HepG2 (cell line): Measurements from ENCODE around the gene MSANTD2. TPM values are rescaled to one million over a fixed set of nuclear protein-coding genes. Genes with fewer than 3 reads are reported as not detected.

Experiments
- HDAC1 ChIP-seq: sonication (generic); formaldehyde crosslinking; IDR thresholded peaks from 2 replicates; pipeline ENCODE4 v1.5.1; 2020; ENCODE audit warnings: mild to moderate bottlenecking, missing genetic modification reagents
- HOXA5 ChIP-seq: sonication (generic); formaldehyde crosslinking; IDR thresholded peaks from 2 replicates; pipeline ENCODE4 v1.4.0; 2020; ENCODE audit warnings: missing genetic modification reagents
- SNAPC2 ChIP-seq: sonication (generic); formaldehyde crosslinking; IDR thresholded peaks from 2 replicates; pipeline ENCODE4 v1.8.1; 2022; ENCODE audit warnings: mild to moderate bottlenecking, missing genetic modification reagents
- TGIF2 ChIP-seq: IDR thresholded peaks from 2 replicates; pipeline ENCODE4 v1.6.1; 2016; ENCODE audit warnings: control low read depth, missing compliant biosample characterization
- ZFP36 ChIP-seq: fragments of 150-350 bp; IDR thresholded peaks from 2 replicates; pipeline ENCODE4 v1.6.1; 2018; ENCODE audit warnings: borderline replicate concordance, low read length, low read depth; ENCODE audit not compliant: partially characterized antibody
- ZMYM4 ChIP-seq: sonication (generic); formaldehyde crosslinking; IDR thresholded peaks from 2 replicates; pipeline ENCODE4 v1.8.1; 2023; ENCODE audit warnings: mild to moderate bottlenecking, missing genetic modification reagents
- ZNF235 ChIP-seq: sonication (generic); formaldehyde crosslinking; IDR thresholded peaks from 2 replicates; pipeline ENCODE4 v1.8.1; 2023; ENCODE audit warnings: mild to moderate bottlenecking, missing genetic modification reagents, borderline replicate concordance
- ZNF367 ChIP-seq: sonication (generic); formaldehyde crosslinking; IDR thresholded peaks from 2 replicates; pipeline ENCODE4 v1.4.0; 2020; ENCODE audit warnings: missing genetic modification reagents, borderline replicate concordance
- ZNF556 ChIP-seq: sonication (generic); formaldehyde crosslinking; IDR thresholded peaks from 2 replicates; pipeline ENCODE4 v1.4.0; 2020; ENCODE audit warnings: mild to moderate bottlenecking, missing genetic modification reagents, borderline replicate concordance
- ZNF749 ChIP-seq: sonication (generic); formaldehyde crosslinking; IDR thresholded peaks from 2 replicates; pipeline ENCODE4 v1.8.0; 2022; ENCODE audit warnings: mild to moderate bottlenecking, missing genetic modification reagents, moderate library complexity, borderline replicate concordance
- ZNF777 ChIP-seq: sonication (generic); formaldehyde crosslinking; IDR thresholded peaks from 2 replicates; pipeline ENCODE4 v1.4.0; 2020; ENCODE audit warnings: missing genetic modification reagents
- ZNF891 ChIP-seq: sonication (generic); formaldehyde crosslinking; IDR thresholded peaks from 2 replicates; pipeline ENCODE4 v1.5.0; 2020; ENCODE audit warnings: mild to moderate bottlenecking, missing genetic modification reagents
- ZSCAN20 ChIP-seq: sonication (generic); formaldehyde crosslinking; IDR thresholded peaks from 2 replicates; pipeline ENCODE4 v1.4.0; 2020; ENCODE audit warnings: missing genetic modification reagents, mild to moderate bottlenecking, borderline replicate concordance
- ZSCAN29 ChIP-seq: sonication (generic); formaldehyde crosslinking; conservative IDR thresholded peaks from 2 replicates; pipeline ENCODE4 v1.4.0; 2020; ENCODE audit warnings: mild to moderate bottlenecking, missing genetic modification reagents
- polyA plus RNA-seq, 8 experiments: library from polyadenylated mRNA; depleted of rRNA in 3 of 8; stranded (reverse) in 7 of 8; unstranded in 1 of 8; fragments of >200 nt; fragmentation: Illumina TruSeq in 4 of 8; extraction: Trizol in 4 of 8; gene quantifications; 2 replicates each; pipeline versions ENCODE4 v1.2.1 to v1.2.3, GENCODE V29; 2011 to 2016; ENCODE audit warnings: low read depth in 4 of 8, missing spikeins in 1 of 8, mixed read lengths in 1 of 8; ENCODE audit not compliant: insufficient read depth in 1 of 8
- total RNA-seq, 5 experiments: library from RNA; depleted of rRNA; stranded (reverse); fragments of >200 nt; fragmentation: Illumina TruSeq; extraction: Trizol; gene quantifications; 2 replicates each; pipeline ENCODE4 v1.2.3, GENCODE V29; 2016; ENCODE audit warnings: low read depth in 1 of 5
- TF ChIP-seq, protein P1 (sequence below): sonication (generic); formaldehyde crosslinking; IDR thresholded peaks from 2 replicates; pipeline ENCODE4 v1.5.0; 2020; ENCODE audit warnings: missing genetic modification reagents, mild to moderate bottlenecking, borderline replicate concordance
- TF ChIP-seq, protein P2 (sequence below): sonication (generic); formaldehyde crosslinking; conservative IDR thresholded peaks from 2 replicates; pipeline ENCODE4 v1.4.0; 2020; ENCODE audit warnings: missing genetic modification reagents
- TF ChIP-seq, protein P3 (sequence below): sonication (generic); formaldehyde crosslinking; IDR thresholded peaks from 2 replicates; pipeline ENCODE4 v1.5.1; 2020; ENCODE audit warnings: mild to moderate bottlenecking, moderate library complexity, missing genetic modification reagents
- TF ChIP-seq, protein P4 (sequence below): sonication (generic); formaldehyde crosslinking; IDR thresholded peaks from 2 replicates; pipeline ENCODE4 v1.5.1; 2020; ENCODE audit warnings: missing genetic modification reagents, mild to moderate bottlenecking, borderline replicate concordance
- TF ChIP-seq, protein P5 (sequence below): sonication (generic); formaldehyde crosslinking; IDR thresholded peaks from 2 replicates; pipeline ENCODE4 v1.5.0; 2020; ENCODE audit warnings: mild to moderate bottlenecking, missing genetic modification reagents, borderline replicate concordance

Gene MSANTD2
- total and polyA plus RNA-seq, 2 of the 13 experiments (the other 11 are each of a cell fraction or from before 2014, with no cell fraction given), result 8.7 to 10.1 TPM

DNA sequence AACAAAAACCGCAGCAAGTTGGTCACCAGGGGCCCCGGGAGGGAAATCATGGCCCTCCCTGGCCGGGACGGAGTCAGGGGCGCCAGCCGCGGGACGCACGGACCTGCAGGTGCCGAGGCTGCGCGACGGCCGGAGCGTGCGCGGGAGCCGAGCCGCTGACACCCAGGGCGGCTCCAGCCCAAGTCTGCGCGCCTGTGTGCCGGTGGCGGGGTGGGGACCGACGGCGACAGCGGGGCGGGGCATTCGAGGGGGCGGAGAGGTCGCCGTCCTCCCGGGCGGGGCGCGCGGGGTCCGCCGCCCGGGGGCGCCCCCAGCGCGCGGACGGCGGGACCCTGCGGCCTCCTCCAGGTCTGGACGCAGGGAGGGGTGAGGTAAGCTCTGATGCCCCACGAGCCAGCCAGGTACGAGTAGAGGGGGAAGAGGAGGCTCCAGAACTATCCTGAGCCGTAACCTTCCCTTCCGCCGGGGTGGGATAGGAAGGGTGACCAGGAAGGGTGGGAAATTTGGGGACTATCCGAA is 38.0 kb downstream of the MSANTD2 start, which contains the start of gene ESAM (continued):
- no peak for TF ChIP-seq ZNF556 (CRISPR knock-in tag)
- TF ChIP-seq, protein P1, sequence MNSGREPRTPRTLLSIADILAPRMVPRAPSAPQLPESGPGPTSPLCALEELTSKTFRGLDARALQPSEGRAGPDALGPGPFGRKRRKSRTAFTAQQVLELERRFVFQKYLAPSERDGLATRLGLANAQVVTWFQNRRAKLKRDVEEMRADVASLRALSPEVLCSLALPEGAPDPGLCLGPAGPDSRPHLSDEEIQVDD (CRISPR knock-in tag), result no peak
- TF ChIP-seq SNAPC2 (CRISPR knock-in tag), result no peak
- TF ChIP-seq ZSCAN20 (CRISPR knock-in tag), result no peak
- TF ChIP-seq, protein P2, sequence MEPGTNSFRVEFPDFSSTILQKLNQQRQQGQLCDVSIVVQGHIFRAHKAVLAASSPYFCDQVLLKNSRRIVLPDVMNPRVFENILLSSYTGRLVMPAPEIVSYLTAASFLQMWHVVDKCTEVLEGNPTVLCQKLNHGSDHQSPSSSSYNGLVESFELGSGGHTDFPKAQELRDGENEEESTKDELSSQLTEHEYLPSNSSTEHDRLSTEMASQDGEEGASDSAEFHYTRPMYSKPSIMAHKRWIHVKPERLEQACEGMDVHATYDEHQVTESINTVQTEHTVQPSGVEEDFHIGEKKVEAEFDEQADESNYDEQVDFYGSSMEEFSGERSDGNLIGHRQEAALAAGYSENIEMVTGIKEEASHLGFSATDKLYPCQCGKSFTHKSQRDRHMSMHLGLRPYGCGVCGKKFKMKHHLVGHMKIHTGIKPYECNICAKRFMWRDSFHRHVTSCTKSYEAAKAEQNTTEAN, result no peak
- TF ChIP-seq TGIF2 (CRISPR knock-in tag), result no peak
- TF ChIP-seq ZNF367 (CRISPR knock-in tag), result no peak
- no peak for TF ChIP-seq ZNF891
- TF ChIP-seq, protein P3, sequence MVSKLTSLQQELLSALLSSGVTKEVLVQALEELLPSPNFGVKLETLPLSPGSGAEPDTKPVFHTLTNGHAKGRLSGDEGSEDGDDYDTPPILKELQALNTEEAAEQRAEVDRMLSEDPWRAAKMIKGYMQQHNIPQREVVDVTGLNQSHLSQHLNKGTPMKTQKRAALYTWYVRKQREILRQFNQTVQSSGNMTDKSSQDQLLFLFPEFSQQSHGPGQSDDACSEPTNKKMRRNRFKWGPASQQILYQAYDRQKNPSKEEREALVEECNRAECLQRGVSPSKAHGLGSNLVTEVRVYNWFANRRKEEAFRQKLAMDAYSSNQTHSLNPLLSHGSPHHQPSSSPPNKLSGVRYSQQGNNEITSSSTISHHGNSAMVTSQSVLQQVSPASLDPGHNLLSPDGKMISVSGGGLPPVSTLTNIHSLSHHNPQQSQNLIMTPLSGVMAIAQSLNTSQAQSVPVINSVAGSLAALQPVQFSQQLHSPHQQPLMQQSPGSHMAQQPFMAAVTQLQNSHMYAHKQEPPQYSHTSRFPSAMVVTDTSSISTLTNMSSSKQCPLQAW (CRISPR knock-in tag), result no peak
- no peak for TF ChIP-seq ZNF235 (CRISPR knock-in tag)
- no peak for TF ChIP-seq ZFP36
- TF ChIP-seq ZSCAN29 (CRISPR knock-in tag), result no peak
- TF ChIP-seq, protein P4, sequence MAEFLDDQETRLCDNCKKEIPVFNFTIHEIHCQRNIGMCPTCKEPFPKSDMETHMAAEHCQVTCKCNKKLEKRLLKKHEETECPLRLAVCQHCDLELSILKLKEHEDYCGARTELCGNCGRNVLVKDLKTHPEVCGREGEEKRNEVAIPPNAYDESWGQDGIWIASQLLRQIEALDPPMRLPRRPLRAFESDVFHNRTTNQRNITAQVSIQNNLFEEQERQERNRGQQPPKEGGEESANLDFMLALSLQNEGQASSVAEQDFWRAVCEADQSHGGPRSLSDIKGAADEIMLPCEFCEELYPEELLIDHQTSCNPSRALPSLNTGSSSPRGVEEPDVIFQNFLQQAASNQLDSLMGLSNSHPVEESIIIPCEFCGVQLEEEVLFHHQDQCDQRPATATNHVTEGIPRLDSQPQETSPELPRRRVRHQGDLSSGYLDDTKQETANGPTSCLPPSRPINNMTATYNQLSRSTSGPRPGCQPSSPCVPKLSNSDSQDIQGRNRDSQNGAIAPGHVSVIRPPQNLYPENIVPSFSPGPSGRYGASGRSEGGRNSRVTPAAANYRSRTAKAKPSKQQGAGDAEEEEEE (CRISPR knock-in tag), result no peak
- no peak for TF ChIP-seq ZMYM4 (CRISPR knock-in tag)
- TF ChIP-seq, protein P5, sequence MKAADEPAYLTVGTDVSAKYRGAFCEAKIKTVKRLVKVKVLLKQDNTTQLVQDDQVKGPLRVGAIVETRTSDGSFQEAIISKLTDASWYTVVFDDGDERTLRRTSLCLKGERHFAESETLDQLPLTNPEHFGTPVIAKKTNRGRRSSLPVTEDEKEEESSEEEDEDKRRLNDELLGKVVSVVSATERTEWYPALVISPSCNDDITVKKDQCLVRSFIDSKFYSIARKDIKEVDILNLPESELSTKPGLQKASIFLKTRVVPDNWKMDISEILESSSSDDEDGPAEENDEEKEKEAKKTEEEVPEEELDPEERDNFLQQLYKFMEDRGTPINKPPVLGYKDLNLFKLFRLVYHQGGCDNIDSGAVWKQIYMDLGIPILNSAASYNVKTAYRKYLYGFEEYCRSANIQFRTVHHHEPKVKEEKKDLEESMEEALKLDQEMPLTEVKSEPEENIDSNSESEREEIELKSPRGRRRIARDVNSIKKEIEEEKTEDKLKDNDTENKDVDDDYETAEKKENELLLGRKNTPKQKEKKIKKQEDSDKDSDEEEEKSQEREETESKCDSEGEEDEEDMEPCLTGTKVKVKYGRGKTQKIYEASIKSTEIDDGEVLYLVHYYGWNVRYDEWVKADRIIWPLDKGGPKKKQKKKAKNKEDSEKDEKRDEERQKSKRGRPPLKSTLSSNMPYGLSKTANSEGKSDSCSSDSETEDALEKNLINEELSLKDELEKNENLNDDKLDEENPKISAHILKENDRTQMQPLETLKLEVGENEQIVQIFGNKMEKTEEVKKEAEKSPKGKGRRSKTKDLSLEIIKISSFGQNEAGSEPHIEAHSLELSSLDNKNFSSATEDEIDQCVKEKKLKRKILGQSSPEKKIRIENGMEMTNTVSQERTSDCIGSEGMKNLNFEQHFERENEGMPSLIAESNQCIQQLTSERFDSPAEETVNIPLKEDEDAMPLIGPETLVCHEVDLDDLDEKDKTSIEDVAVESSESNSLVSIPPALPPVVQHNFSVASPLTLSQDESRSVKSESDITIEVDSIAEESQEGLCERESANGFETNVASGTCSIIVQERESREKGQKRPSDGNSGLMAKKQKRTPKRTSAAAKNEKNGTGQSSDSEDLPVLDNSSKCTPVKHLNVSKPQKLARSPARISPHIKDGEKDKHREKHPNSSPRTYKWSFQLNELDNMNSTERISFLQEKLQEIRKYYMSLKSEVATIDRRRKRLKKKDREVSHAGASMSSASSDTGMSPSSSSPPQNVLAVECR (CRISPR knock-in tag), result no peak
- no peak for TF ChIP-seq ZNF749 (CRISPR knock-in tag)
- TF ChIP-seq HOXA5 (CRISPR knock-in tag), result no peak
- TF ChIP-seq ZNF777 (CRISPR knock-in tag), result peak; percentile 78
- TF ChIP-seq HDAC1 (CRISPR knock-in tag), result 0 out of 2 replicates have a peak, but pooled peaks have one; percentile 9
